Left forelimb (tissue), 1 donor: ENCODE results near the gene LRRC28.
A peak's percentile ranks its signal among the peaks of the same experiment; 100 is the strongest.

Experiments
- DNase-seq: peaks from one replicate; pipeline ENCODE4 v3.0.0-alpha.2; 2018; ENCODE audit warnings: low spot score

Gene LRRC28

DNA sequence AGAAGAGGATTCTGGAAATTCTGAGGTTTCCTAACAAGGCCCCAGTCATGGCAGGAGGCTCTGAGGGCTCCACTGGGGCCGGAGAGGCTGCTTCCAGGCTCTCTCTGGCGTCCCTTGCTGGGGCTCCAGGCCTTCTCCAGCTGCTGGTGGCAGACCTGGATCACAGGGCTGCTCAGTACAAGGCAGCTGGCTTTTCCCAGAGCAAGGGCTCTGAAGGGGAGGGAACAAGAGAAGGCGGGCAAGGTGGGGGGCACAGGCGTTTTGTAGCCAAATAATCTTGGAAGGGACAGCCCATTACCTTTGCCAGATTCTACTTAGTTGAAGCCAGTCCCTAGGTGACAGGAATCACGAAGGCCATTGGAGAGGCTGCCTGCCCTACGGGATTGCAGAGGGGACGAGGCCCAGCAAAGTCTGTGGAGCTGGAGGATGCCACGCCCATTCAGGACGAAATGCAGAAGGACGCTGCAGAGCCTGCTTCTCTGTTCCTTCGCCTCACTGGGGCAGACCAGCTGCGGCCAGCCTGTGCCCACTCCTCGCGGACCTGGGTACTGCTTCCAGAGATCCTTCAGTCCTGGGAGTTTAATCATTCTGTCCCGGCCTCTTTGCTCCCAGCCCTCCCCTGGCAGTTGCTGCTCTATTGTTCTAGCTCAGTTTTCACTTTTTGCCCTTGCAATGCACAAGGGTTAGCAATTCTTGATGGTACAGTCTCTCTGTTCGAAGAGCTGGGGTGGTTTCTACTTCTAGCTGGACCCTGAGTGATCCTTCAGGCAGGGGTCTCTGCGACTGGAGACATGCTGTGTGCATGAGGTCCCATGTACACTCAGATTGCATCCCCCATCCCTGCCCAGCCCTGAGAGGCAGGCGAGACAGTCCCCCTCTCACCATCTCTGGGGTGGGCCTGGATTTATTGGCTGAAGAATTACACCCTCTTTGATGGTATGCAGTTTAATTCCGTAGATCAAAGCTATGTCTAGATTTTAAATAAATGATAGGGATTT lies 165.2 kb downstream of the LRRC28 start:
- peak; percentile 55 for DNase-seq

DNA sequence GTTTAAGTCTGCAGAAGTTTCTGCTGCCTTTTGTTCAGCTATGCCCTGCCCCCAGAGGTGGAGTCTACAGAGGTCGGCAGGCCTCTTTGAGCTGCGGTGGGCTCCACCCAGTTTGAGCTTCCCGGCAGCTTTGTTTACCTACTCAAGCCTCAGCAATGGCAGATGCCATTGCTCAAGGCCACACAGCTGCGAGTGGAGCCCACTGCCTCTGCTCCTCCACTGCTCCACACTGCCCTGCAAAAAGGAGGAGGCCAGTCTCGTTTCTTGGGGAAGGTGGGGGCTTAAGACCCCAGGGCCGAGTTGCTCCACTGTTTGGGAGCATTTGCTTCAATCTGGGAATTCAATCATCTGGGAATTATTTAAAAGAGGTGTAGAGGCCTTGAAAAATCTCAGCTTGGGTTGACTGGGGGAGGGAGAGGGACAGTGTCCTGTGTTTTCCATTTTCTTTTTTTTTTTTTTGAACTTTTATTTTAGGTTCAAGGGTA lies 169.9 kb downstream of the LRRC28 start:
- peak; percentile 28 for DNase-seq

DNA sequence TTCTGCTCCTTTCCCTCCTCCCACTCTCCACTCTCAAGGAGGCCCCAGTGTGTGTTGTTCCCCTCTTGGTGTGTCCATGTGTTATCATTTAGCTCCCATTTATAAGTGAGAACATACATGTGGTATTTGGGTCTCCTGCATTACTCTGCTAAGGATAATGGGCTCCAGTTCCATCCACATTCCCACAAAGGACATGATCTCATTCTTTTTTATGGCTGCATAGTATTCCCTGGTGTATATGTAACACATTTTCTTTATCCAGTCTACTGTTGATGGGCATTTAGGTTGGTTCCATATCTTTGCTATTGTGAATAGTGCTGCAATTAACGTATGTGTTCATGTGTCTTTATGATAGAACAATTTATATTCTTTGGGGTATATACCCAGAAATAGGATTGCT lies 170.5 kb downstream of the LRRC28 start:
- DNase-seq: no peak

DNA sequence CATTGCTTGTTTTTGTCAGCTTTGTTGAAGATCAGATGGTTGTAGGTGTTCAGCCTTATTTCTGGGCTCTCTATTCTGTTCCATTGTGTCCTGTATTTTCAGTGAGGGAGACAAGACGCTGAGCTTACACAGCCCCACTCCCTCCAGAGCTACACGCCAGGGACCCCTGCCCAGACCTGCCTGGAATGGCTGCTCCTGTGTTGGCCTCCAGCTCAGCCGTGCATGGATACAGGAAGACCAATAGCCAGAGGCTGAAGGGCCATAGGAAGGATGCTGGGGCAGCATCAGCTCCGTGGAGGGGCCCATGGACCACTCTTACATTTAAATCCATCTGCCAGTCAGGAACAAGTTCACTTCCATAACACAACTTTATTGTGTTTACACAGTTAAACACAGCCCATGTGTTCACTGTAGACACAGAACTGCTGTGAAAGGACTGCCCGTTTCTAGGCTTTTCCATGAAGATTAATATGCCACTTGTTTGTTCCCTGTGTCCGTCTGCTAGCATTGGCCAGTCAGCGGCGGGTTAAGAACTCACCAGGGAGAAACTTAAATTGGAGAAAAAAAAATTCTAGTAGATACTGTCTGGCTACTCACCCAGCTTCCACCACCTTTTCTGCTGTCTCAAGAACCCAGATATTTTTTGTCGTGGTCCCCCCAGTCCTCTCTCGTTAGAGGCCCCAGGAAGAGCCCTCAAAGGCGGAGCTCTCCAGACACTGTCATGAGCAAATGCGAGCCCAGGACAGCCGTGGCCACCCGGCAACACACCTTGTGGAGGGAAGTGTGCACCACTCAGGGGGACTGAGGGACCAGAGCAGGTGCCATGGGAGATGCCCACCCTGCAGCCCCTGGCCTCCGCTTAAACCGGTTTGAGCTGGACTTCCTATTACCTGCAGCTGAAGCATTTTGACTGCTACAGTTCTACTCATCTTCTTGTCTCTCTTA lies 172.2 kb downstream of the LRRC28 start:
- DNase-seq: no peak

DNA sequence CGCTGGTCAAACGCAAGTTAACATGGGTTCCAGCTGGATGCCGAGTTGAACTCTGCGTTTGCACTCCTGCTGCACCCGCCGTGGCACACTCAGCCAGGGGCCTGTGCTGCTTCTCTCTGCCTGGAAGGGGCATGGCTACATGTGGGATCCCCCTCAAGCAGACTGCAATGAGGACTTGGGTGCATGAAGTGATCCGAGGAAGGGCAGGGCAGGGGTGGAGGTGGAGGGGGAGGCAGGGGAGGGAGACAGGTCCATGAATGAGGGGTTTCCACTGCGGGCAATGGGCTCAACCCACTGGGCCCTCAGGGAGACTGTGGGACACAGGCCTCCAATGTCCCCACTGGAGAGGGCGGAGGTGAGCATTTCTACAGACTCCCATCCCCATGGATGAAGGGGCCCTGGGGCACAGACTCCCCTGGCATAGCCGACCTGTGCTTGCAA lies 172.9 kb downstream of the LRRC28 start:
- no peak for DNase-seq

DNA sequence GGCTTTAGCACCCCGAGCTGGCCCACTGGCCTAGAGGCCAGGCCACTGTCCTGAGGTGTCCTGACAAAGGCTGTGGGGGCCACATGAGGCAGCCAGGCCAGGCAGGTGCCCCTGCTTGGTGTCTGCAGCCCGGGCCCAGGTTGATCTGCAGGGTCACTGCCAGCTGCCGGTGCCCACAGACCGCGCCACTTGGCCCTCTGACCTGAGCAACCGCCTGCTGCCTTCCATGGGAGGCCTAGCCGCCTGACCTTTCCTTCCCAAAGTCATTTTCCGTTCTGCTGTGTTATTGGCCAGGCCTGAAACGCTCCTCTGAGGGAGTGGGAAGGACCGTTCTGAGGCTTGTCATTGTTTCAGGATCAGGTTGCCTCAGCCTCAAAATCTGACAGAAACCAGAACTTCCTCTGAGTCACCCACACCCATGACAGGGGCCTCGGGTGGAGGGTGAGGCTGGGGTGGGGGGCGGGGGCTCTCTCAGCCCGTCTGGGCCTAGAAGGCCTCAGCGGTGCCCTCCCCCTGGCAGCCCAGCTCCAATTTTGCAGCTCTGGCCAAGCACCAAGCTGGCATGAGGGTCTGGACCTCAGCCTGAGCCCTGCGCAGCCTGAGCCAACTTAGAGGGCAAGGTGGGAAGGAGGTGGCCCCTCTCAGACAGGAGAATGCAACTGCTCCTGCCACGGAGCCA lies 173.8 kb downstream of the LRRC28 start:
- DNase-seq: no peak

DNA sequence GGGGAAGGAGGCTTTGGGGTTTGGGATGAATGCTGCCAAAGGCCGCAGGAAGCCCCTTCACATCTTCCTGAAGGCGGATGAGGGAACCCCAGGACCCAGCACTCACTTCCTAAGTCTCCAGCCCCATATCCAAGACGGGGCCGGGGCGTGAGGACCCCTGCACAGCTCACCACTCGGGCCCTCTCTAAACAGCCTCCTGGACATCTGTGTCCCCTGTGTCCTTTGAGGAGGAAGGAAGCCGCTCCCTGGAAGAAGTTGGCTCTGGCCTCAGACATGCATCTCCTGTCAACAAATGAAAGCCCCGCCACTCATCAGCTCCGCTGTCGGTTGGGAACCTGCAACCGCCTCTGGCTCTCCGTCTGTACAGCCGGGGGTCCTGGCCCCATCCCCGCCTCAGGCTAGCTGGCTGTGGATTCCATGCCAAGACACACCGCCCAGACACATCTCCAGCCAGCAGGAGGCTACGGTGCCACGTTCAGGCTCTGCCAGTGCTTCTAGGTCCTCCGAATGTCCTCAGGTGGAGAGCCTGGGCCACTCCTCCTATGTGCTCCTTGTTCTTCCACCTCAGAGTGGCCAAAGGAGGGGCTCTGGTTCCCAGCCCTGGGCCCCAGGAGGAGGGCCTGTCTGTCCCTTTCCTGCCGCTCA lies 174.5 kb downstream of the LRRC28 start:
- DNase-seq: no peak

DNA sequence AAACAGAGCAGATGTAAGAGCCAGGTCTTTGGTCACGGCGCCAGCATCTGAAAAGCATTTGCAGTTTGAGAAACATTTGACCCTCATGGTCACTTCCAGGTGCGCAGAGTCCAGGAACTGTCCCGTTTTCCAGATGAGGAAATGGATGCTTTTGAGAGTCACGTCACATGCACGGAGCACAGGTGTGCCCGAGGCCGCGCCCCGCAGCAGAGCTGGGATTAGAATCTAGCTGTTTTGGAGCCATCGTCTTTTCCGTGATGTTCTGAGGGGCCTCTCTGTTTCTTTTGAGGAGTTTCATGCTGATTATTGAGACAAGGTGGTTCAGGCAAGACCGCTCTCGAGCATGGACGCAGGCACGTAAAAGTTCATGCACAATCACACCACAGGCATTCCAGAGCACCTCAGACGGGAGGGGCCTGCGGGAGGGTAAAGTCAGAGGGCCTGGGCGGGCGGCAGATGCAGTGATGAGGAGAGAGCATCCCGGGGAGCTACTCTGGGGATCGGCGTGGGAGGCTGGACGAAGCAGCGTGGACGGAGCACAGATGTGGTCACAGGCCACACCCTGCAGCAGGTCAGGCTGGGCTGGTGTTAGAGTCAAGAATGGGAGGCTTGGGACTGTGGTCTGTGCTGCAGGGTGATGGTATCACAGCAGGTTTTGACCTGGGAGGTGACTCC lies 175.3 kb downstream of the LRRC28 start:
- no peak for DNase-seq

DNA sequence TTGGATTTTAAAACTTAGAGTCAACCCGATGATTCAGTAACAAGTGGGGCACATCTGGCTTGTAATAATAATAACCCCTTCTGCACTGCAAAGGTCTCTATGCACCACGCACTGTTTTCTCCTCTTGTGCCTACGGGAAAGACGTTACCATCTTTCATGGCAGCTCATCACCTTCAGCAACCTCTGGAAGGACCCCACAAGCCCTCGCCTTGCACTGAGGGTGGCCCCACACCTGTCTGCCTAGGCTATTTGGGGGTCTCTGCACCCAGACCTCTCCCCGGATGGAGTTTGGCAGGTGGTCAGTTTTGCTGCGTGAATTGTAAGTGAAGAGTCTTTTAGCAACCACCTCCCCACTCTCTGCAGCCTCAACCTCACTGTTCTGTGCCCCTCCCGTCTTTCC lies 175.9 kb downstream of the LRRC28 start:
- no peak for DNase-seq

DNA sequence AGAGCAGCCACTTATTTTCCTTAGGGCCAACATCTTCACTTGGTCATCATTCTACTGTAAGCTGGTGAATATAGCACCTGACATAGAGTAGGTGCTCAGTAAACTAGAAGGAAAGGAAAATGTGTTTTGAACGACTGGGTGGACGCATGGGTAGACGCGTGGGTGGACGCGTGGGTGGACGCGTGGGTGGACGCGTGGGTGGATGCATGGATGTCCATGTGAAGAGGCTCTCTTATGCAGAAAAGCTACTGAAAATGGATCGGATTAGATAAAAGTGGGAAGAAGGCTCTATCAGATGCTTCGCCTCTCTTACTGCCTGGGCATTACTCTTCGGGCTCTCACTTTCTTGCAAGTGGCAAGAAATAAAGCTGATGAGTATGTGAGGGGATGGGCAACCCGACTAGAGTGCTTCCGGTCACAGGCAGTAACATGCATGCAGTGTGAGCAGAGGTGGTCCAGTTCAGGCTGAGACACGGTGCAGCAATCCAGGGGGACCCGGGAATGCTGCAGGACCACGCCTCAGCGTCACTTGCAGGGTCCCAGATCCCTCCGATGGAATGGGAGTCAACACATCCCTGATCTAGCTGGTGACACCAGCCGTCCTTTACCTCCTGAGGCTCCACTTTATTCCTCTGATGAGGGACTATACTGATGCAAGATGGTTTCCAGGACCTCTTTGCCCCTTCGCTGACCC lies 176.5 kb downstream of the LRRC28 start:
- no peak for DNase-seq

DNA sequence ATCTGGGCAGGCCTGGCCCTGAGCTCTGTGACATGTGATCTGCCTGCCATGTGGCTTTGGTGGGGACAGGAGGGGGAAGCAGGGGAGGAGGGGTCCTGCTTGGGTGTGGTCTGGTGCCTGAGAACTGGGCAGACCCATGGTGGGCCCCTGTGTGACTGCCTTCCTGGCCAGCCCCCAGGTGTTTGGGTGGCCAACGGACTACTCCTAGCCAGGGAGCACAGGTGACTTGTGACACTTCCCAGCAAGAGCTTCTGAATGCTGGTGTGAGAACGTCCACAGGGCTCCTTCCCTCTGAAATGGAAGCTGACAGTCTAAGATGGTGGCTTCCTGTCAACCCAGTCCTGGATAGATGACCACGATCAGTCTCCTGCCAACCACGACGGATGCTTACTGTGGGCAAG lies 178.4 kb downstream of the LRRC28 start:
- no peak for DNase-seq

DNA sequence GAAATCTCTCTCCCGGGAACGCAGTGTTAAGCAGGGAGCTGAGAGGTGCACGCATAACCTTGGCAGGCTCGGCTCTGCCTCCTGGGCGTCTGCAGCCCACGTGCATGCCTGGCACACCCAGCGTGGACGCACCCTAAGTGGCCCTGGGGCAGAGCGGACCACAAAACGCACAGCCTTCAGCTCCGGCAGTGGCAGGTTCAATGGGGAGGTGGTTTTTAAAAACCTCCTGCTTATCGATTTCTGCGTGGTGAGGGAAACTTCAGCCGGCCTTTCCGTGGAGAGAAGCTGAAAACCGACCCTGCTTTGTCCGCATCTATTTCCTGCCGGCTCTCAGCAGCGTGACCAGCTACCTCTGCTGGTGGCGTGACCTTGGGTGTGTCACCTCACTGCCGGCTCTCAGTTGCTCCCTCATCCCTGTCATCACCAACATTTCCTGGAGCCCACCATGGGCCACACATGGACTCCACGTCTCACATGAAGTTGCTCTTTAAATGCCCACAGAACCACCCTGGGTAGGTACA lies 179.7 kb downstream of the LRRC28 start:
- no peak for DNase-seq

DNA sequence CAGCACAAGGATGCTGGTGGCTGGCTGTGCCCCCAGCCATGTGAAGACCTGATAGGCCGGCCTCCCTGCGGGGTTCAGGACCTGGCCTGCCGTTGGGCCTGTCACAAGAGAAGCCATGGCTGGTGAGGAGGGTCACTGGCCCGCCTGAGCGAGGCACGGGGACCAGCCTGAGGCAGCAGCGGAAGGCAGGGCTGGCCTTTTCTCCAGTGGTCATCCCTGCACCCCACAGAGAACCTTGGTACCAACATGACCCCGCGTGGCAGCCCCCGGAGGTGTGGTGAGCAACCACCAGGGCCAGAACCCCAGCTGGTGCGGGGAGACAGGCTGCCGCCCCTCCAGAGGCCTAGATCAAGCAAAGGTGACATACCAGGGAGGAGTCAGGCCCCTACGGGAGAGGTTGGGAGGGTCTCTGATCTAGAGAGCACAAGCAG lies 180.4 kb downstream of the LRRC28 start:
- DNase-seq: no peak

DNA sequence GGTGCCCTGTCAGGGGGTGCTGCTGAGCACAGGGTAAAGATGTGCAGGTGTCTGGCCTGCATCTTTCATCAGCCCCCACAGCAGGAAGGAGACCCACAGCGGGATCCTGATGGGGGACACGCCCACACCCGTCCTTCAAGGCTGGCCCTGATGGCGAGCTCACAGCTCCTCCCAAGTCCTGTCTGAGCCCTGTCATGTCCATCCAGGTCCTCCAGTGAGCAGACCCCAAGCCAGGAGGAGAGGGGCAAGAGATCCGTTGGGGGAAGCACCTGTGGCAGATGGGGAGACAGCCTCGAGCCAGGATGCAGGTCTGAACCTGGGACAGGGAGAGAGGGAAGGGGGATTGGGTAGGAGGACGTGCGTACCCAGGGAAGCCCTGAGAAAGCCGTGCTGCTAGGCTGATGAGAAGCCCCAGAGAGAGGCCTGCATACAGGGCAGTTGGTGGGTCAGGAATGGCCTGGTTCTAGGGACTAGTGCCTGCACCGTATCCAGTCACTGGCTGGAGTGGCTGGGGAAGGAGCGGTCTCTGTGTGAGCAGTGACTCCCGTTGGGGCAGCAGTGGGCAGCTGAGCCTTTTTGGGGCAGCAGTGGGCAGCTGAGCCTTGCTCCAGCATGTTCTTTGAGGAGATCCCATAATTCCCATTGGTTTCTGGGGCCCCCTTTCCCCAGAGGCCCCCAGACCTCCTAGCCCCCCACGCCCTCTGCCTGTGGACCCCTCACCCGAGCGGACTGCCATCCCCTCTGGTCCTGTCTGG lies 181.2 kb downstream of the LRRC28 start:
- DNase-seq: no peak

DNA sequence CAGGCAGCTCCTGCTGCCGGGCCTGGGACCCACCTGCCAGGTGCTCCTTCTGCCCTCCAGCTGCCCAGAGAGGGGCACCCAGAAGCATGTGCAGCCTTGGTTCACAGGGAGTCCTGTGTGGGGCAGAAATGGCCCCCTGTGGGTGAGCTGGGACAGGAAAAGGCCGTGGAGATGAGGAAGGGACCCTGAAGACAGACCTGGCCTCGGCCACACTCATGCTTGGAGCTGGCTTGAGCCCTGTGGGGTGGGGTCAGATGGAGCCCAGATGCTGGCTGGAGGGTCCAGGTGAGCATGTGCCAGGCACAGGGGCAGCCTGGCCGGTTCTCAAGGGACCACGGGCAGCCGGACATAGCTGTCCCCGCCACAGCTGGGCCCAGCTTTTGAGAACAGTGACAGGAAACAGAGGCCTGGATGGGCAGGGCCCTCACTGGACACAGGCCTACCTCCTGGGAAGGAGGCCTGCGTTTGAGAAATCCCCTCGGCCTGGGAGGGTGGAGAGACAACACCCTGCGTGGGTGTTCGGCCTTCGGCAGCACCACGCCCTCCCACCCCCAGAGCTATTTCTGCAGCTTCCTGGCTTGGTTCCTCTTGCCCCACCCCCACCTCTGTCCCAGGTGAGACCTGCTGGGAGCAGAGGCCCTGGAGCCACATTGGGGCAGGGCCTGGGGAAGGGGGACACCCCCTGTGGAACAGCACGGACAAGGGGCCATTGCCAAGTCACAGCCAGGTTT lies 181.9 kb downstream of the LRRC28 start:
- DNase-seq: no peak

DNA sequence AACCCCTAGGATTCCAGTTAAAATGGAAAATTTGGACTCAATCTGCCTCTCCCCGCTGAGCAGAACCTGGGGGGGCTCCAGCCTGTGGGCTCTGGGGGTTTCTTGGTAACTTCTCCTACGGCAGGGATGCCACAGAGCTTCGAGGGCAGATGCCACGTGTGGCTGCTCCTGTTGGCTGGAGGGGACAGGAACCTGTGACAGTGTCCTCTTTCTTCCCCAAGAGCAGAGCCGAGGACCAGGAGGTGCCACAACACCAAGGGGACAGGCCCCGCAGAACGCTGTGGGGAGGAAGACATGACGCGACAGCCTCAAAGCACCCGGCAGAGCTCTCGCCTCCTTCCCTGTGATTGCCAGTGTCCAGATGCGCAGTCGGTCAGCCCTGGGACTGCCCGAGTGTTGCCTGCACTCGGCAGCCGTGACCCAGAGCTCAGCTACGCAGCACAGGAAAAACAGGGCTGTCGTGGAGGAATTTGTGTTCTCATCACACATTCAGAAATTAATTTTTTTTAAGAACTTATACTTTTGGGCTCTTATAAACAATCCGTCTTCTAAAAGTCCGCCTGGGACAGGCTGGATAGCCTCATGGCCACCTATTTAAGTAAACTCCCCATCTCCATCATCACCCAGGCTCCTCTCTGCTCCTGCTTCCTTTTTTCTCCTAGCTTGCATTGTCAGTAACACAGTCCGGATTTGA lies 182.6 kb downstream of the LRRC28 start:
- DNase-seq: peak; percentile 36

DNA sequence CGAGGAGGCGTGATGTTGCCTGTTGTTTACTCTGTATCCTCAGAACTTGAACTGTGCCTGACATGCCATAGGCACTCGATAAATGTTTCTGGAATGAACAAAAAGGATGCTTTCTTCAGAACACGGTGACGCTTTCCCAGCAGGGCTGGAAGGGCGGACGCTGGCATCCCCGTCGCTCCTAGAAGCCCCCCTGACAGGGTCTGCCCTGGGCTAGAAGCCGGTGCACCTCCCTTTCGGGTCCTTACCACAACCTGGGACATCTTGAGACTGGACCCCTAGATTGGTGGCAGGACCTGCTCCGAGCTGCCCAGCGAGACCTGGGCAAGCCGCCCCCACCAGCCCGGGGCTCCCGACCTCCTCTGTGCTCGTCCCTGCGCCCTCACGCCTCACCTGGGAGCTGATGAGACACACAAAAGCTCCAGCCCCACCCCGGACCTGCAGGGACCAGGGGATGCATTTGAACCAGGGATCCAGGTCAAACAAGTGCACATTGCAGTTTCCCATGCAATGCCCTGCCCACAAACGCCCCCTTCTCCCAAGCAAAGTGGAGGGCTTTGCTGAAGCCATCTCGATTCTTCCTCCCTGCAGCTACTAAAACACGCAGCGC lies 183.3 kb downstream of the LRRC28 start:
- peak; percentile 56 for DNase-seq
